Central memory CD8-positive, alpha-beta T cell (primary cell): Measurements from ENCODE around the gene SUGCT.

Source experiments
- ATAC-seq: fragments of 150-1000 bp; cut with Tn5 transposase; replicated peaks from 2 replicates; pipeline ENCODE4 v1.10.0; 2022; ENCODE audit warnings: mild to moderate bottlenecking, moderate FRiP score, moderate number of reproducible peaks; ENCODE audit not compliant: poor library complexity, severe bottlenecking; ENCODE audit errors: extremely low read depth
- DNase-seq, 2 donors: peaks; one replicate each; pipeline ENCODE4 v3.0.0; 2021; ENCODE audit warnings: low spot score in 2 of 2
- H3K27ac Mint-ChIP-seq: one replicate; pipeline ENCODE4 v1.8.0; 2022; ENCODE audit warnings: low read depth, mild to moderate bottlenecking, moderate library complexity, mixed read lengths
- H3K27me3 Mint-ChIP-seq: one replicate; pipeline ENCODE4 v1.8.0; 2022; ENCODE audit warnings: mixed read lengths
- H3K36me3 Mint-ChIP-seq: one replicate; pipeline ENCODE4 v1.8.0; 2022; ENCODE audit warnings: mild to moderate bottlenecking, moderate library complexity, mixed read lengths; ENCODE audit not compliant: insufficient read depth
- H3K4me1 Mint-ChIP-seq: one replicate; pipeline ENCODE4 v1.8.0; 2022; ENCODE audit warnings: mixed read lengths
- H3K4me3 Mint-ChIP-seq: one replicate; pipeline ENCODE4 v1.8.0; 2022; ENCODE audit warnings: mild to moderate bottlenecking, moderate library complexity, mixed read lengths
- H3K9me3 Mint-ChIP-seq: one replicate; pipeline ENCODE4 v1.8.0; 2022; ENCODE audit warnings: mixed read lengths

SUGCT gene

GRCh38 chr7:40840990-40841389 is 706.2 kb downstream of the SUGCT start:
- DNase-seq: no peak
- no peaks in the 10 kb centered on the region for H3K27me3 Mint-ChIP-seq
- H3K27ac Mint-ChIP-seq: no peak overlapping the region
- no peak overlapping the region for H3K4me3 Mint-ChIP-seq
- peaks cover 29% of the 10 kb centered on the region for H3K9me3 Mint-ChIP-seq
- H3K4me1 Mint-ChIP-seq: no peaks in the 10 kb centered on the region
- ATAC-seq: no peak
- H3K36me3 Mint-ChIP-seq: no peaks in the 10 kb centered on the region

- no peak for ATAC-seq
- no peaks in the 10 kb centered on the region for H3K36me3 Mint-ChIP-seq
- DNase-seq: no peak
- no peaks in the 10 kb centered on the region for H3K4me1 Mint-ChIP-seq
- H3K27me3 Mint-ChIP-seq: no peaks in the 10 kb centered on the region
- H3K9me3 Mint-ChIP-seq: peaks cover 23% of the 10 kb centered on the region
- H3K27ac Mint-ChIP-seq: no peak overlapping the region
- no peak overlapping the region for H3K4me3 Mint-ChIP-seq
Measured at GRCh38 chr7:40842641-40843040, 707.8 kb downstream of the SUGCT start.

- no peak overlapping the region for H3K27ac Mint-ChIP-seq
- no peak for DNase-seq
- H3K4me3 Mint-ChIP-seq: no peak overlapping the region
- H3K36me3 Mint-ChIP-seq: no peaks in the 10 kb centered on the region
- no peak for ATAC-seq
- no peaks in the 10 kb centered on the region for H3K4me1 Mint-ChIP-seq
- H3K9me3 Mint-ChIP-seq: peaks cover 23% of the 10 kb centered on the region
- no peaks in the 10 kb centered on the region for H3K27me3 Mint-ChIP-seq
Measured at GRCh38 chr7:40843338-40843985, 708.7 kb downstream of the SUGCT start.

- Mint-ChIP-seq H3K9me3 (peaks cover 24% of the 10 kb centered on the region), H3K27me3 (no peaks in the 10 kb centered on the region), H3K27ac (no peak overlapping the region), H3K4me3 (no peak overlapping the region), H3K36me3 (no peaks in the 10 kb centered on the region), H3K4me1 (no peaks in the 10 kb centered on the region)
- DNase-seq: no peak
- no peak for ATAC-seq
Measured at GRCh38 chr7:40845943-40846342, 711.1 kb downstream of the SUGCT start.

- no peak overlapping the region for H3K27ac Mint-ChIP-seq
- H3K4me1 Mint-ChIP-seq: no peaks in the 10 kb centered on the region
- H3K36me3 Mint-ChIP-seq: no peaks in the 10 kb centered on the region
- DNase-seq (no peak), ATAC-seq (no peak)
- no peak overlapping the region for H3K4me3 Mint-ChIP-seq
- H3K27me3 Mint-ChIP-seq: no peaks in the 10 kb centered on the region
- H3K9me3 Mint-ChIP-seq: peaks cover 29% of the 10 kb centered on the region
Measured at GRCh38 chr7:40847921-40848320, 713.1 kb downstream of the SUGCT start.

GRCh38 chr7:40848541-40849221 is 713.9 kb downstream of the SUGCT start:
- Mint-ChIP-seq H3K4me3 (no peak overlapping the region), H3K4me1 (no peaks in the 10 kb centered on the region), H3K27ac (no peak overlapping the region), H3K9me3 (peaks cover 22% of the 10 kb centered on the region), H3K27me3 (no peaks in the 10 kb centered on the region), H3K36me3 (no peaks in the 10 kb centered on the region)
- DNase-seq (no peak), ATAC-seq (no peak)

GRCh38 chr7:40850017-40850416 is 715.2 kb downstream of the SUGCT start:
- Mint-ChIP-seq H3K27me3 (no peaks in the 10 kb centered on the region), H3K27ac (no peak overlapping the region), H3K9me3 (peaks cover 17% of the 10 kb centered on the region), H3K4me1 (no peaks in the 10 kb centered on the region), H3K4me3 (no peak overlapping the region), H3K36me3 (no peaks in the 10 kb centered on the region)
- DNase-seq (no peak), ATAC-seq (no peak)

GRCh38 chr7:40851001-40851400 is 716.2 kb downstream of the SUGCT start:
- Mint-ChIP-seq H3K4me1 (no peaks in the 10 kb centered on the region), H3K27ac (no peak overlapping the region), H3K4me3 (no peak overlapping the region), H3K36me3 (no peaks in the 10 kb centered on the region), H3K27me3 (no peaks in the 10 kb centered on the region), H3K9me3 (peaks cover 22% of the 10 kb centered on the region)
- ATAC-seq (no peak), DNase-seq (no peak)

GRCh38 chr7:40859076-40859475 is 724.3 kb downstream of the SUGCT start:
- no peaks in the 10 kb centered on the region for H3K27me3 Mint-ChIP-seq
- DNase-seq (no peak), ATAC-seq (no peak)
- peaks cover 18% of the 10 kb centered on the region for H3K9me3 Mint-ChIP-seq
- H3K27ac Mint-ChIP-seq: no peak overlapping the region
- no peaks in the 10 kb centered on the region for H3K4me1 Mint-ChIP-seq
- no peak overlapping the region for H3K4me3 Mint-ChIP-seq
- H3K36me3 Mint-ChIP-seq: no peaks in the 10 kb centered on the region

GRCh38 chr7:40859965-40860543 is 725.2 kb downstream of the SUGCT start:
- H3K4me3 Mint-ChIP-seq: no peak overlapping the region
- peaks cover 27% of the 10 kb centered on the region for H3K9me3 Mint-ChIP-seq
- DNase-seq: no peak
- no peaks in the 10 kb centered on the region for H3K36me3 Mint-ChIP-seq
- no peak overlapping the region for H3K27ac Mint-ChIP-seq
- no peaks in the 10 kb centered on the region for H3K4me1 Mint-ChIP-seq
- ATAC-seq: no peak
- no peaks in the 10 kb centered on the region for H3K27me3 Mint-ChIP-seq

- Mint-ChIP-seq H3K4me3 (no peak overlapping the region), H3K36me3 (no peaks in the 10 kb centered on the region), H3K9me3 (peaks cover 37% of the 10 kb centered on the region), H3K27me3 (no peaks in the 10 kb centered on the region), H3K27ac (no peak overlapping the region), H3K4me1 (no peaks in the 10 kb centered on the region)
- ATAC-seq: no peak
- DNase-seq: no peak
Measured at GRCh38 chr7:40865441-40866233, 730.8 kb downstream of the SUGCT start.

- H3K9me3 Mint-ChIP-seq: peaks cover 44% of the 10 kb centered on the region
- H3K36me3 Mint-ChIP-seq: no peaks in the 10 kb centered on the region
- DNase-seq (no peak), ATAC-seq (no peak)
- no peak overlapping the region for H3K4me3 Mint-ChIP-seq
- H3K27ac Mint-ChIP-seq: no peak overlapping the region
- no peaks in the 10 kb centered on the region for H3K27me3 Mint-ChIP-seq
- H3K4me1 Mint-ChIP-seq: no peaks in the 10 kb centered on the region
Measured at GRCh38 chr7:40866601-40867000, 731.8 kb downstream of the SUGCT start.
